Hindlimb muscle (tissue), 1 donor: Measurements from ENCODE around the gene NID2. TPM values are rescaled to one million over a fixed set of nuclear protein-coding genes. Genes with fewer than 3 reads are reported as not detected.

Experiments used
- DNase-seq: peaks from one replicate; pipeline ENCODE4 v3.0.0-alpha.2; 2013
- polyA plus RNA-seq: library from polyadenylated mRNA; unstranded; fragments of 120-200 nt; gene quantifications from one replicate; pipeline ENCODE4 v1.2.1, GENCODE V29; 2013; ENCODE audit not compliant: insufficient read length

Gene NID2
- polyA plus RNA-seq, 1 donor = 86.3 TPM

- DNase-seq = no peak
Observed at GRCh38 chr14:51998348-51998747, 70.5 kb downstream of the NID2 start.

GRCh38 chr14:51996148-51996746, 72.6 kb downstream of the NID2 start:
- DNase-seq = peak; percentile 31

- DNase-seq = no peak
Observed at GRCh38 chr14:51993285-51993920, 75.5 kb downstream of the NID2 start.

GRCh38 chr14:51990488-51990887, 78.4 kb downstream of the NID2 start:
- no peak for DNase-seq

- DNase-seq = peak; percentile 96
Observed at GRCh38 chr14:51989293-51990234, 79.3 kb downstream of the NID2 start, which contains the start of gene RTRAF. RTRAF (plus strand) TSS chr14:51989546; CDS start chr14:51989640, 94 bp downstream.

- DNase-seq = no peak
Observed at GRCh38 chr14:51988221-51988620, 80.6 kb downstream of the NID2 start.

- no peak for DNase-seq
Observed at GRCh38 chr14:51981218-51981854, 87.5 kb downstream of the NID2 start.

- peak; percentile 85 for DNase-seq
Observed at GRCh38 chr14:51979088-51979709, 89.7 kb downstream of the NID2 start.

GRCh38 chr14:51978681-51979085, 90.2 kb downstream of the NID2 start:
- no peak for DNase-seq

GRCh38 chr14:51977075-51977474, 91.8 kb downstream of the NID2 start:
- no peak for DNase-seq

- DNase-seq = no peak
Observed at GRCh38 chr14:51972566-51972965, 96.3 kb downstream of the NID2 start.

- no peak for DNase-seq
Observed at GRCh38 chr14:51969852-51970540, 98.9 kb downstream of the NID2 start.

- DNase-seq = no peak
Observed at GRCh38 chr14:51967521-51967920, 101.3 kb downstream of the NID2 start.

GRCh38 chr14:51963286-51963685, 105.6 kb downstream of the NID2 start:
- peak; percentile 41 for DNase-seq

- no peak for DNase-seq
Observed at GRCh38 chr14:51962711-51963110, 106.1 kb downstream of the NID2 start.

- no peak for DNase-seq
Observed at GRCh38 chr14:51960866-51961265, 108.0 kb downstream of the NID2 start.

GRCh38 chr14:51959928-51960327, 108.9 kb downstream of the NID2 start:
- DNase-seq = no peak

GRCh38 chr14:51957950-51958349, 110.9 kb downstream of the NID2 start:
- DNase-seq = no peak
